Measurements from ENCODE around the gene TRIM62.

TRIM62 gene

DNA sequence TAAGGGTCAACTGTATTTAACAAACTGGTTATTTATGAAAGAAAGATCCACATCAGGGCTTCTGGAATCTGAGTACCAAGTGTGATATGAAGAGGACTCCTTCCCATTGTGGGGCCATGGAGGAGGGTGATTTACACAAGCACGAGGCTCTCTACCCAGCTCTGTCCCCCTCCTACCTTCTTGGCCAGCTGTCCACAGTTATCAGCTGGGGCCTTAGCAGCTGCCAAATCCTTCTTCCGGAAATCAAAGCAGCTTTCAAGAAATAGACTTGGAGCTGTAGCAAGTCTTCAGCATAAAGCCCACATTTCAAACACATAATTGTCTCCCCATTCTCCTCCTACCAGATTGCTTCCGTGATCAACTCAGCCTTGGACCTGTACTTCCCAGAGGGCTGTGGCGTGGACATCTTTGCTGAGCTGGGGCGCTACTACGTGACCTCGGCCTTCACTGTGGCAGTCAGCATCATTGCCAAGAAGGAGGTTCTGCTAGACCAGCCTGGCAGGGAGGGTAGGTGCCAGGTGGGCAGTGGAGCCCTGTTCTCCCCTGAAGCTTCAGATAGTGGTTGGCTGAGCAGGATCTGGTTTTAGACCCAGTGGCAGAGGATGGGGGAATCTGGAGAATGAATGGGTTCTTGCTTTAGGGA, 85.4 kb downstream of the TRIM62 start:
- no peak for DNase-seq
